H1 (cell line): ENCODE results near the gene THG1L. TPM values are rescaled to one million over a fixed set of nuclear protein-coding genes. Genes with fewer than 3 reads are reported as not detected.

Source experiments
- CTCF ChIA-PET: fragments of 300-600 bp; sonication (Branson Sonifier 250); formaldehyde crosslinking; loops from one replicate; lab custom pipeline; 2021; ENCODE audit not compliant: partially characterized antibody; lab: Charles Lee
- POLR2A ChIA-PET: fragments of 300-600 bp; sonication (Branson Sonifier 250); formaldehyde crosslinking; loops from one replicate; lab custom pipeline; 2021; ENCODE audit warnings: inconsistent platforms; ENCODE audit not compliant: partially characterized antibody; lab: Charles Lee
- DNase-seq, 2 experiments: peaks; one replicate each; pipeline versions ENCODE4 v3.0.0 to v3.0.0-alpha.2; 2010 to 2022; ENCODE audit warnings: low spot score in 2 of 2, low read depth in 1 of 2, mixed read lengths in 1 of 2
- FAIRE-seq: peaks from 2 replicates; lab custom pipeline; 2011; peaks lifted over from hg19 to GRCh38; lab: Jason Lieb, UNC
- H2AFZ ChIP-seq: 2 replicates; pipeline ENCODE4 v1.8.1; 2012; ENCODE audit warnings: low read length, inconsistent platforms
- H2AK5ac ChIP-seq: 2 replicates; pipeline ENCODE4 v1.6.1; 2013; ENCODE audit warnings: low read depth, low read length
- H2BK120ac ChIP-seq: replicated peaks from 2 replicates; pipeline ENCODE3; 2013; ENCODE audit warnings: low read depth, low read length, inconsistent platforms
- H2BK12ac ChIP-seq: 2 replicates; pipeline ENCODE4 v1.6.1; 2013; ENCODE audit warnings: low read depth, low read length
- H2BK15ac ChIP-seq: 2 replicates; pipeline ENCODE4 v1.6.1; 2013; ENCODE audit warnings: low read length
- H2BK20ac ChIP-seq: 2 replicates; pipeline ENCODE4 v1.6.1; 2013; ENCODE audit warnings: low read length
- H2BK5ac ChIP-seq: 2 replicates; pipeline ENCODE4 v1.6.1; 2013; ENCODE audit warnings: low read depth, low read length
- H3K14ac ChIP-seq: 2 replicates; pipeline ENCODE4 v1.6.1; 2013; ENCODE audit warnings: inconsistent platforms; ENCODE audit not compliant: insufficient read length
- H3K18ac ChIP-seq: 2 replicates; pipeline ENCODE4 v1.6.1; 2013; ENCODE audit warnings: low read length; ENCODE audit errors: extremely low read depth
- H3K23ac ChIP-seq: 2 replicates; pipeline ENCODE4 v1.6.1; 2013; ENCODE audit warnings: inconsistent platforms; ENCODE audit not compliant: insufficient read length
- H3K23me2 ChIP-seq: 2 replicates; pipeline ENCODE4 v1.6.1; 2013; ENCODE audit warnings: low read depth, low read length
- H3K27ac ChIP-seq: 2 replicates; pipeline ENCODE4 v1.6.1; 2011; ENCODE audit warnings: low read depth, low read length, inconsistent platforms
- H3K27me3 ChIP-seq, 4 experiments: replicated peaks in 1 of 4; 1 replicate in 1 of 4; 2 replicates in 3 of 4; pipeline versions ENCODE4 v1.6.1 to v1.8.1; 2011 to 2013; ENCODE audit warnings: low read length in 3 of 4, mild to moderate bottlenecking in 3 of 4, inconsistent platforms in 2 of 4, mixed read lengths in 2 of 4, moderate library complexity in 1 of 4; ENCODE audit not compliant: control insufficient read depth in 3 of 4, insufficient read depth in 3 of 4; ENCODE audit errors: extremely low read depth in 1 of 4
- H3K36me3 ChIP-seq, 4 experiments: 2 replicates each; pipeline versions ENCODE4 v1.6.1 to v1.8.1; 2011 to 2013; ENCODE audit warnings: mild to moderate bottlenecking in 4 of 4, low read length in 3 of 4, moderate library complexity in 2 of 4, control low read depth in 1 of 4, inconsistent platforms in 1 of 4; ENCODE audit not compliant: insufficient read depth in 4 of 4, control insufficient read depth in 2 of 4
- H3K4ac ChIP-seq: replicated peaks from 2 replicates; pipeline ENCODE3; 2013; ENCODE audit warnings: low read length, low read depth, mixed read lengths, inconsistent platforms; ENCODE audit not compliant: insufficient read length
- H3K4me1 ChIP-seq, 4 experiments: replicated peaks in 1 of 4; 1 replicate in 1 of 4; 2 replicates in 3 of 4; pipeline versions ENCODE4 v1.6.1 to v1.8.1; 2011 to 2013; ENCODE audit warnings: low read length in 3 of 4, inconsistent platforms in 2 of 4, mixed read lengths in 1 of 4; ENCODE audit not compliant: insufficient read depth in 4 of 4, control insufficient read depth in 3 of 4
- H3K4me2 ChIP-seq, 2 experiments: 2 replicates each; pipeline versions ENCODE4 v1.6.1 to v1.8.1; 2011 to 2013; ENCODE audit warnings: low read depth in 2 of 2, low read length in 2 of 2, control low read depth in 1 of 2, inconsistent platforms in 1 of 2, mild to moderate bottlenecking in 1 of 2; ENCODE audit not compliant: insufficient read depth in 1 of 2
- H3K4me3 ChIP-seq, 4 experiments: fragments of 200-600, 300-600 bp in 1 of 4; sonication (generic), shearing (Covaris generic), sonication (Bioruptor Twin) in 1 of 4; 2 replicates each; pipeline versions ENCODE4 v1.5.1 to v1.8.1; 2011 to 2016; ENCODE audit warnings: low read length in 4 of 4, low read depth in 3 of 4, control low read depth in 2 of 4, inconsistent platforms in 2 of 4, mild to moderate bottlenecking in 2 of 4, mixed read lengths in 1 of 4, moderate library complexity in 1 of 4; ENCODE audit not compliant: insufficient read depth in 2 of 4; ENCODE audit errors: extremely low read depth in 1 of 4
- H3K56ac ChIP-seq: replicated peaks from 2 replicates; pipeline ENCODE3; 2013; ENCODE audit warnings: low read depth, mild to moderate bottlenecking, mixed read lengths, low read length, inconsistent platforms; ENCODE audit not compliant: insufficient read length
- H3K79me1 ChIP-seq: 2 replicates; pipeline ENCODE4 v1.6.1; 2013; ENCODE audit warnings: low read depth, low read length, control low read depth
- H3K79me2 ChIP-seq, 2 experiments: 2 replicates each; pipeline versions ENCODE4 v1.6.1 to v1.8.1; 2012 to 2013; ENCODE audit warnings: low read length in 2 of 2, mild to moderate bottlenecking in 2 of 2, inconsistent platforms in 1 of 2; ENCODE audit not compliant: insufficient read depth in 2 of 2, control insufficient read depth in 1 of 2
- H3K9ac ChIP-seq, 4 experiments: replicated peaks in 1 of 4; 1 replicate in 1 of 4; 2 replicates in 3 of 4; pipeline versions ENCODE4 v1.6.1 to v1.8.1; 2011 to 2013; ENCODE audit warnings: low read depth in 3 of 4, low read length in 3 of 4, control low read depth in 2 of 4, mild to moderate bottlenecking in 2 of 4, moderate library complexity in 2 of 4, inconsistent platforms in 1 of 4; ENCODE audit errors: extremely low read depth in 1 of 4
- H3K9me3 ChIP-seq, 2 experiments: 2 replicates each; pipeline versions ENCODE4 v1.6.1 to v1.8.1; 2012 to 2013; ENCODE audit warnings: mild to moderate bottlenecking in 2 of 2, moderate library complexity in 2 of 2, control low read depth in 1 of 2, inconsistent platforms in 1 of 2, low read depth in 1 of 2, low read length in 1 of 2, mixed read lengths in 1 of 2; ENCODE audit not compliant: insufficient read depth in 2 of 2
- H4K20me1 ChIP-seq, 2 experiments: replicated peaks in 1 of 2; 2 replicates each; pipeline versions ENCODE3 to v1.8.1; 2011 to 2013; ENCODE audit warnings: inconsistent platforms in 2 of 2, low read length in 2 of 2, mild to moderate bottlenecking in 1 of 2; ENCODE audit not compliant: insufficient read depth in 2 of 2, control insufficient read depth in 1 of 2
- H4K5ac ChIP-seq: 2 replicates; pipeline ENCODE4 v1.6.1; 2013; ENCODE audit warnings: low read length, low read depth, mixed read lengths, inconsistent platforms; ENCODE audit not compliant: insufficient read length
- H4K8ac ChIP-seq: 2 replicates; pipeline ENCODE4 v1.8.0; 2013; ENCODE audit warnings: mild to moderate bottlenecking, moderate library complexity, low read length, inconsistent platforms; ENCODE audit not compliant: insufficient read depth; ENCODE audit errors: extremely low read depth
- H4K91ac ChIP-seq: replicated peaks from 2 replicates; pipeline ENCODE3; 2013; ENCODE audit warnings: low read length, mixed read lengths, inconsistent platforms; ENCODE audit not compliant: insufficient read length
- ATF3 ChIP-seq: IDR thresholded peaks from 2 replicates; pipeline ENCODE4 v1.6.1; 2011; ENCODE audit warnings: low read depth, mild to moderate bottlenecking, low read length; ENCODE audit not compliant: insufficient read depth
- CHD1 ChIP-seq: IDR thresholded peaks from 2 replicates; pipeline ENCODE4 v1.6.1; 2012; ENCODE audit warnings: low read depth, low read length, improper control_type of control experiment
- CTCF ChIP-seq, 3 experiments: IDR thresholded peaks; 1 replicate in 2 of 3; 2 replicates in 1 of 3; pipeline versions ENCODE4 v1.5.1 to v1.6.1; 2011; ENCODE audit warnings: low read length in 3 of 3, mild to moderate bottlenecking in 3 of 3, inconsistent platforms in 2 of 3, low read depth in 1 of 3, moderate library complexity in 1 of 3; ENCODE audit not compliant: insufficient read depth in 1 of 3; ENCODE audit errors: control extremely low read depth in 1 of 3
- EGR1 ChIP-seq: IDR thresholded peaks from 2 replicates; pipeline ENCODE4 v1.6.1; 2011; ENCODE audit warnings: low read depth, low read length, borderline replicate concordance
- EP300 ChIP-seq, 2 experiments: IDR thresholded peaks; 1 replicate in 1 of 2; 2 replicates in 1 of 2; pipeline ENCODE4 v1.6.1; 2011 to 2012; ENCODE audit warnings: low read depth in 2 of 2, low read length in 2 of 2, mild to moderate bottlenecking in 2 of 2, borderline replicate concordance in 1 of 2, inconsistent platforms in 1 of 2, moderate library complexity in 1 of 2
- FOSL1 ChIP-seq: IDR thresholded peaks from 2 replicates; pipeline ENCODE4 v1.6.1; 2011; ENCODE audit warnings: mild to moderate bottlenecking, low read depth, low read length, moderate library complexity; ENCODE audit not compliant: insufficient read depth
- SP4 ChIP-seq: IDR thresholded peaks from 2 replicates; pipeline ENCODE4 v1.6.1; 2012; ENCODE audit warnings: low read length, inconsistent platforms
- SRF ChIP-seq: IDR thresholded peaks from 2 replicates; pipeline ENCODE4 v1.6.1; 2011; ENCODE audit warnings: mild to moderate bottlenecking, low read depth, low read length, moderate library complexity
- SUZ12 ChIP-seq: fragments of 200-600 bp; sonication (generic); IDR thresholded peaks from 2 replicates; pipeline ENCODE4 v1.6.1; 2012; ENCODE audit warnings: mild to moderate bottlenecking, inconsistent platforms, low read length, moderate library complexity, mixed read lengths
- TBP ChIP-seq: IDR thresholded peaks from 2 replicates; pipeline ENCODE4 v1.6.1; 2011; ENCODE audit warnings: low read depth, low read length, improper control_type of control experiment
- TCF12 ChIP-seq: IDR thresholded peaks from 2 replicates; pipeline ENCODE4 v1.6.1; 2011; ENCODE audit warnings: low read depth, mild to moderate bottlenecking, low read length
- TEAD4 ChIP-seq: IDR thresholded peaks from 2 replicates; pipeline ENCODE4 v1.6.1; 2012; ENCODE audit warnings: low read depth, low read length, inconsistent platforms, mixed read lengths
- WGBS, 2 experiments: shearing (Covaris generic) in 1 of 2; methylation state at CpG; one replicate each; pipeline versions ENCODE4 v1.1.6 to v1.1.7; 2013 to 2015; ENCODE audit warnings: low lambda C conversion rate in 2 of 2, mixed read lengths in 2 of 2, inconsistent platforms in 1 of 2, low coverage in 1 of 2, missing lambda C conversion rate in 1 of 2; ENCODE audit not compliant: insufficient replicate concordance in 2 of 2, insufficient coverage in 1 of 2, insufficient read length in 1 of 2; ENCODE audit errors: extremely low coverage in 1 of 2, missing lambda C conversion rate in 1 of 2; 5-methylcytosine and 5-hydroxymethylcytosine counted together
- polyA plus RNA-seq, 7 experiments: library from polyadenylated mRNA; depleted of rRNA in 3 of 7; stranded (reverse) in 5 of 7; unstranded in 2 of 7; fragments of >200 nt in 5 of 7; fragments of 200-250 nt in 2 of 7; gene quantifications; 1 replicate in 5 of 7; 2 replicates in 1 of 7; 4 replicates in 1 of 7; pipeline versions ENCODE4 v1.2.1 to v1.2.3, GENCODE V29; 2011 to 2013; ENCODE audit warnings: missing spikeins in 2 of 7, mixed read lengths in 2 of 7
- total RNA-seq: library from RNA; stranded (reverse); fragmentation: NEBNext Ultra II Directional; extraction: Animal tissue kit (Norgen Biotek cat#: 25700); gene quantifications from 2 replicates; pipeline ENCODE4 v1.2.1, GENCODE V29; 2021

THG1L gene
- total and polyA plus RNA-seq, 2 of the 8 experiments (the other 6 are each of a cell fraction or from before 2014, with no cell fraction given): 8.1 to 12.4 TPM

- H2BK12ac ChIP-seq: no peak overlapping the region
- H3K56ac ChIP-seq: no peak overlapping the region
- H2BK120ac ChIP-seq: no peak overlapping the region
- H3K27me3 ChIP-seq: no peaks in the 10 kb centered on the region
- DNase-seq (no peak), FAIRE-seq (no peak)
- no peaks in the 10 kb centered on the region for H3K36me3 ChIP-seq
- no peaks in the 10 kb centered on the region for H3K79me2 ChIP-seq
- no peak overlapping the region for H3K14ac ChIP-seq
- ChIA-PET CTCF (interaction anchor here (0.9 to 2.7 kb wide), 5 partner anchors 9 to 70 kb away, joined by 3 to 12 read pairs (median 3); partner anchors contain the start of gene LSM11), POLR2A (no interaction called here)
- H4K91ac ChIP-seq: no peak overlapping the region
- no peaks in the 10 kb centered on the region for H3K4me1 ChIP-seq
- no peak overlapping the region for H4K8ac ChIP-seq
- no peaks in the 10 kb centered on the region for H4K20me1 ChIP-seq
- no peak overlapping the region for H3K9ac ChIP-seq
- H3K4me3 ChIP-seq: no peak overlapping the region
- H3K79me1 ChIP-seq: no peaks in the 10 kb centered on the region
- H3K9me3 ChIP-seq: no peaks in the 10 kb centered on the region
- no peak overlapping the region for H4K5ac ChIP-seq
- H2BK20ac ChIP-seq: no peak overlapping the region
- 100% methylated on average over 1 of the region's 1 CpG; no CpG with 5 or more reads in 1 of the 2 experiments for WGBS, 2 experiments
- no peak overlapping the region for H2BK15ac ChIP-seq
- no peak overlapping the region for H2BK5ac ChIP-seq
- no peaks in the 10 kb centered on the region for H3K23me2 ChIP-seq
- H2AFZ ChIP-seq: no peak overlapping the region
- H2AK5ac ChIP-seq: no peak overlapping the region
- H3K23ac ChIP-seq: no peak overlapping the region
- no peak overlapping the region for H3K18ac ChIP-seq
- H3K4me2 ChIP-seq: no peak overlapping the region
- no peak overlapping the region for H3K27ac ChIP-seq
- H3K4ac ChIP-seq: no peak overlapping the region
- TF ChIP-seq EGR1 (no peak), SP4 (no peak), CHD1 (no peak), CTCF (IDR thresholded peaks at IDR 0.05; ENCODE audit: control extremely low read depth in 1 of 3, insufficient read depth in 1 of 3, low read depth in 1 of 3, low read length in 3 of 3) (no peak), FOSL1 (no peak), SUZ12 (no peak), TCF12 (no peak), TEAD4 (no peak), ATF3 (no peak), EP300 (IDR thresholded peaks at IDR 0.05; ENCODE audit: borderline replicate concordance in 1 of 2, low read depth in 2 of 2, low read length in 2 of 2) (no peak), TBP (no peak), SRF (no peak)
Observed at GRCh38 chr5:157758706-157759105, 27.5 kb downstream of the THG1L start.
